Measurements from ENCODE around the gene CCDC14. TPM values are rescaled to one million over a fixed set of nuclear protein-coding genes. Genes with fewer than 3 reads are reported as not detected.

The CCDC14 gene
- polyA plus RNA-seq, 1 experiment = 163 TPM

DNA sequence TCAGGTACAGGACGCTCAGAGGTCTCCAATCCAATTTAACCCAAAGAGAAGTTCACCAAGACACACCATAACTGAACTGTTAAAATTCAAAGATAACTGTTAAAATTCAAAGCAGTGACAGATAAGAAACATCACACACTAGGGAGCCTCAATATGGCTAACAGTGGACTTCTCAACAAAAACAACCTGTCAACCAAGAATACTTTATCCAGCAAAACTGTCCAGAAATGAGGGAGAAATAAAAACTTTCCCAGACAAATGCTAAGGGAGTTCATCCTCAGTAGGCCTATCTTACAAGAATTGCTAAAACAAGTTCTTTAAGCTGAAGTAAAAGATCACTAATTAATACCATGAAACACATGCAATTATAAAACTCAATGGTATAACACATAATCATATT lies 40.6 kb downstream of the CCDC14 start:
- CTCF ChIA-PET = no interaction called here
- DNase-seq (ENCODE audit: low read depth, low spot score) = no peak
- POLR2A ChIA-PET = no interaction called here

DNA sequence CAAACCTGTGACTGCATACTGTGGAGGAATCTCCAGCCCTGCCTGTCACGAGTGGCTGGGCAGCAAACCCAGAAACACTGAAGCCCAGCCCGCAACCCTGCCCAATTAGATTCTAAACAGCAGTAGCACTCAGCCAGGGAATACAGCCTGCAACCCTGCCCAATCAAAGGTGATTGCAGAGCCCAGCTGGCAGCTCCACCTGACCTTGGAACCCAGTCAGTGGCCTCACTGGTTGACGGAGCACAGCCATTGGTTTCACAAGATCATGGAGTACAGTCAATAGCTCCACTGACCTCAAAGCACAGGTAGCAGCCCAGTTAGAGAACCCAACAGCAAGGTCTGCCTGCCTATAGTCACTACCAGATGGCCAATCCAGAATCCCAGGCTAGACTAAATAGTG lies 41.7 kb downstream of the CCDC14 start:
- TF ChIP-seq, protein P1, sequence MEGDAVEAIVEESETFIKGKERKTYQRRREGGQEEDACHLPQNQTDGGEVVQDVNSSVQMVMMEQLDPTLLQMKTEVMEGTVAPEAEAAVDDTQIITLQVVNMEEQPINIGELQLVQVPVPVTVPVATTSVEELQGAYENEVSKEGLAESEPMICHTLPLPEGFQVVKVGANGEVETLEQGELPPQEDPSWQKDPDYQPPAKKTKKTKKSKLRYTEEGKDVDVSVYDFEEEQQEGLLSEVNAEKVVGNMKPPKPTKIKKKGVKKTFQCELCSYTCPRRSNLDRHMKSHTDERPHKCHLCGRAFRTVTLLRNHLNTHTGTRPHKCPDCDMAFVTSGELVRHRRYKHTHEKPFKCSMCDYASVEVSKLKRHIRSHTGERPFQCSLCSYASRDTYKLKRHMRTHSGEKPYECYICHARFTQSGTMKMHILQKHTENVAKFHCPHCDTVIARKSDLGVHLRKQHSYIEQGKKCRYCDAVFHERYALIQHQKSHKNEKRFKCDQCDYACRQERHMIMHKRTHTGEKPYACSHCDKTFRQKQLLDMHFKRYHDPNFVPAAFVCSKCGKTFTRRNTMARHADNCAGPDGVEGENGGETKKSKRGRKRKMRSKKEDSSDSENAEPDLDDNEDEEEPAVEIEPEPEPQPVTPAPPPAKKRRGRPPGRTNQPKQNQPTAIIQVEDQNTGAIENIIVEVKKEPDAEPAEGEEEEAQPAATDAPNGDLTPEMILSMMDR (IDR thresholded peaks at IDR 0.05; ENCODE audit: low read depth, low read length) = no peak
- no peak overlapping the region for H3K4me3 ChIP-seq (ENCODE audit: low read depth, low read length)
- H3K9me3 ChIP-seq (ENCODE audit: control insufficient read depth, insufficient read depth, low read length) = no peaks in the 10 kb centered on the region; the same call in 1 of the 2 replicates
- H3K27ac ChIP-seq (ENCODE audit: low read depth, low read length) = no peak overlapping the region
- POLR2A ChIA-PET = no interaction called here
- no peaks in the 10 kb centered on the region for H3K27me3 ChIP-seq (ENCODE audit: control insufficient read depth, insufficient read depth, low read length)
- no peak for DNase-seq (ENCODE audit: low read depth, low spot score)
- CTCF ChIA-PET = no interaction called here

More for the DNA sequence above, 40.6 kb downstream of the CCDC14 start:
- TF ChIP-seq, protein P1 (IDR thresholded peaks at IDR 0.05; ENCODE audit: low read depth, low read length) = no peak
- no peaks in the 10 kb centered on the region; the same call in 1 of the 2 replicates for H3K9me3 ChIP-seq (ENCODE audit: control insufficient read depth, insufficient read depth, low read length)
- H3K27ac ChIP-seq (ENCODE audit: low read depth, low read length) = no peak overlapping the region
- H3K27me3 ChIP-seq (ENCODE audit: control insufficient read depth, insufficient read depth, low read length) = no peaks in the 10 kb centered on the region
- no peak overlapping the region for H3K4me3 ChIP-seq (ENCODE audit: low read depth, low read length)

DNA sequence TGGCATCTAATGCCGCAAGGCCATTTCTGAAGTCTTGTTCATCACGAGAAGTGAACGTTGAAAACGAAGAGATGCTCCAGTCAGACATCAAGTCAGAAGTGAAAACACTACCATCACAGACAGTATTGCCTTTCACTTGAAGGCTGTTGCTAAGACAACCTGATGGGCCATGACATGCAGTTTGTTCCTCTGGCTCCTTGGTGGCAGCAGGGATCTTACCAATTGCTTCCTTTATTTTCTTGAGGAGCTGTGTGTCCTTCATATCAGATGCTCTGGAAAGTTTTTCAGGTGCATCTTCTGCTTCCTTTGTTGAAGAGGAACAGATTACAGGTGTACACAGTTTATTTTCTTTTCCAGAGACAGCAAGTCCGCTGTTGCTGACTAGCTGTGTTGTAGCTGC lies 46.2 kb downstream of the CCDC14 start:
- CTCF ChIA-PET = interaction anchor here (1.1 to 2.0 kb wide), 2 partner anchors 26 to 191 kb away, joined by 3 to 5 read pairs; no protein-coding TSS in a partner anchor

DNA sequence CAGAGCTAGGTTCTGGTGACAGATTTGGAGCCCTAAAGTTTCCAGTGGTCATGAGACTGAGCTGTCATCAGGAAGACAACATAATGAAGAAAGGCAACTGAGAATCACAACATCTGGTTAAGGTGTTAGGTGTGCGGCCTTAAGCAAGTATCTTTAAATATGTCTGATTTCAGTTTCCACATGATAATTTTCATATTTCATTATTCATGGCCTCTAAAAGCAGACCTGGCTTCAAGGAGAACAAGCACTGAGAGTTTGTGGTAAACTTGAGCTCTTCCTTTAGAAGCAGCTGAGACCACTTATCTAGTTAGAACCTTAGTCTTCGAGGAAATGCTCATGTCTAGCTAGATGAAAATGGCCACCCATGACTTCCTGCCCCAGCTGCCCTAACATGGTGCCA lies 51.2 kb downstream of the CCDC14 start:
- H3K9me3 ChIP-seq (ENCODE audit: control insufficient read depth, insufficient read depth, low read length) = no peaks in the 10 kb centered on the region

More for the DNA sequence above, 46.2 kb downstream of the CCDC14 start:
- H3K9me3 ChIP-seq (ENCODE audit: control insufficient read depth, insufficient read depth, low read length) = no peaks in the 10 kb centered on the region
- POLR2A ChIA-PET = no interaction called here
- no peaks in the 10 kb centered on the region for H3K27me3 ChIP-seq (ENCODE audit: control insufficient read depth, insufficient read depth, low read length)
- TF ChIP-seq, protein P1 (IDR thresholded peaks at IDR 0.05; ENCODE audit: low read depth, low read length) = no peak
- DNase-seq (ENCODE audit: low read depth, low spot score) = no peak
- H3K4me3 ChIP-seq (ENCODE audit: low read depth, low read length) = no peak overlapping the region
- H3K27ac ChIP-seq (ENCODE audit: low read depth, low read length) = no peak overlapping the region

DNA sequence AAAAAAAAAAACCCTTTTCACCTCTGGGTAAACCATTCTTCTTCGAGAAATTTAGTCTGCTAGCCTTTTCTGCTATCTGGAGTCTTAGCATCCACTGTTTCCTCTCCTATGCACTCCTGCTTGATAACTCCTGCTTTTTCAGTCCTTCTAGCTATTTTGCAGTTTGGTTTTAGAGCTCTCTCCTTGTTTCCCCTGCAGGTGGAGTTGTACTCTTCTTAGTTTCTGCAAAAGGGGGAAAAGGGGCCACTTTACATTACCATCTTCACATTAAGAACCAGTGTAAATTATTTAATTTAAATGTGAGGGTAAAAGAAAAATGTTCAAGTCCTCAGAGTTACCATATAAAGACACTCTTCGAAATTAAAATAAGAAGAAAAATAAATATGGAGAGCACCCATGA lies 53.3 kb downstream of the CCDC14 start:
- CTCF ChIA-PET = interaction anchor here (0.6 to 0.7 kb wide), 2 partner anchors 8 to 25 kb away, joined by 3 to 4 read pairs; no protein-coding TSS in a partner anchor
- DNase-seq (ENCODE audit: low read depth, low spot score) = no peak

More for the DNA sequence above, 51.2 kb downstream of the CCDC14 start:
- DNase-seq (ENCODE audit: low read depth, low spot score) = no peak
- Histone ChIP-seq H3K4me3 (ENCODE audit: low read depth, low read length) (no peak overlapping the region), H3K27ac (ENCODE audit: low read depth, low read length) (no peak overlapping the region), H3K27me3 (ENCODE audit: control insufficient read depth, insufficient read depth, low read length) (no peaks in the 10 kb centered on the region)
- TF ChIP-seq, protein P1 (IDR thresholded peaks at IDR 0.05; ENCODE audit: low read depth, low read length) = no peak
- ChIA-PET CTCF (interaction anchor here (1.2 kb wide), 1 partner anchor 268 kb away, joined by 4 read pairs; no protein-coding TSS in a partner anchor), POLR2A (no interaction called here)

More for the DNA sequence above, 53.3 kb downstream of the CCDC14 start:
- TF ChIP-seq, protein P1 (IDR thresholded peaks at IDR 0.05; ENCODE audit: low read depth, low read length) = no peak
- POLR2A ChIA-PET = no interaction called here
- Histone ChIP-seq H3K9me3 (ENCODE audit: control insufficient read depth, insufficient read depth, low read length) (no peaks in the 10 kb centered on the region), H3K27ac (ENCODE audit: low read depth, low read length) (no peak overlapping the region), H3K4me3 (ENCODE audit: low read depth, low read length) (no peak overlapping the region), H3K27me3 (ENCODE audit: control insufficient read depth, insufficient read depth, low read length) (no peaks in the 10 kb centered on the region)

Data from AG04450 (cell line).